ENCODE data around the gene ANAPC16. TPM values are rescaled to one million over a fixed set of nuclear protein-coding genes. Genes with fewer than 3 reads are reported as not detected.

The ANAPC16 gene
- total RNA-seq, 1 experiment from 2014 or later = 71.1 TPM

DNA sequence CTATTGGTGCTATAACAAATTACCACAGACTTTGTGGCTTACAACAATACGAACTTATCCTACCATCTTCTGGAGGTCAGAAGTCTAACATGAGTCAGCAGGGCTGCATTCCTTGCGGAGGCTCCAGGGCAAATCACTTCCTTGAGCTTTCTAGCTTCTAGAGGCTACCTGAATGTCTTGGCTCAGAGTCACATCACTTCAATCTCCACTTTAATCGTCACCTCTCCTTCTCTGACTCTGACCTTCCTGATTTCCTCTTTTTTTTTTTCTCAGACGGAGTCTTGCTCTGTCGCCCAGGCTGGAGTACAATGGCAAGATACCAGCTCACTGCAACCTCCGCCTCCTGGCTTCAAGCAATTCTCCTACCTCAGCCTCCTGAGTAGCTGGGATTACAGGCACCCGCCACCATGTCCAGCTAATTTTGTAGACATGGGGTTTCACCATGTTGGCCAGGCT lies 44.6 kb upstream of the ANAPC16 start:
- no TSS peak for BruUV-seq (replicated peaks)
- H3K27me3 ChIP-seq (ENCODE audit: insufficient read depth, low read length) = no peaks in the 10 kb centered on the region
- H3K9me2 ChIP-seq (ENCODE audit: insufficient read depth) = no peaks in the 10 kb centered on the region
- peak overlapping the region; percentile 87 for H3K27ac ChIP-seq (ENCODE audit: low read depth, low read length)
- peak overlapping the region; percentile 69 for H3K4me2 ChIP-seq (ENCODE audit: low read length)
- CTCF ChIA-PET = interaction anchor here (1.2 kb wide), 1 partner anchor 45 kb away, joined by 3 read pairs; no protein-coding TSS in a partner anchor
- no peaks in the 10 kb centered on the region for H3K9me3 ChIP-seq (ENCODE audit: control insufficient read depth in 1 of 2, insufficient read depth in 1 of 2, low read depth in 1 of 2, low read length in 2 of 2)
- RAD21 ChIA-PET (ENCODE audit: low non-redundant PET in 1 of 2, low total read pairs in 2 of 2, uncharacterized antibody in 2 of 2, unreplicated experiment in 2 of 2) = no interaction called here
- H3K9ac ChIP-seq (ENCODE audit: low read length) = peak overlapping the region; percentile 26
- DNase-seq (ENCODE audit: low read depth, low spot score) (peak; percentile 92), ATAC-seq (peak; percentile 83)
- no peaks in the 10 kb centered on the region for H3K36me3 ChIP-seq (ENCODE audit: control insufficient read depth in 1 of 2, insufficient read depth in 2 of 2, low read length in 2 of 2)
- peaks cover 67 to 75% of the 10 kb centered on the region in 2 experiments for H3K4me1 ChIP-seq (ENCODE audit: control insufficient read depth in 1 of 2, insufficient read depth in 2 of 2, low read length in 2 of 2)
- peak overlapping the region in 1 of 2 experiments; percentile 25; a peak in 2 of 4 replicates for H3K4me3 ChIP-seq (replicated peaks in 1 of 2; ENCODE audit: low read depth in 1 of 2, low read length in 2 of 2)
- no peaks in the 10 kb centered on the region for H4K20me1 ChIP-seq (ENCODE audit: insufficient read depth)
- no peak overlapping the region for H2AFZ ChIP-seq (ENCODE audit: low read depth, low read length, poor library complexity, severe bottlenecking)
- no peaks in the 10 kb centered on the region for H3K79me2 ChIP-seq (ENCODE audit: insufficient read depth, low read length)
- intact Hi-C loops (cut with micrococcal nuclease) = loop anchor here (2.0 to 5.0 kb wide), 2 partner anchors 46 to 156 kb away; partner anchors contain the start of genes ANAPC16 and ASCC1
- TF ChIP-seq TCF7L2 (IDR thresholded peaks at IDR 0.05; ENCODE audit: borderline replicate concordance, extremely low read depth, insufficient read depth, insufficient read length) = peak; percentile 77
- TF ChIP-seq SIN3A (IDR thresholded peaks at IDR 0.05; ENCODE audit: low read depth) = peak; percentile 74
- TF ChIP-seq EGR1 (IDR thresholded peaks at IDR 0.05; ENCODE audit: low read depth) = 0 out of 2 replicates have a peak, but pooled peaks have one; percentile 8
- peak; percentile 92 for TF ChIP-seq JUND (IDR thresholded peaks at IDR 0.05)
- TF ChIP-seq CTCF (IDR thresholded peaks at IDR 0.05 in 2 of 3, conservative IDR thresholded peaks at IDR 0.05 in 1 of 3; ENCODE audit: borderline replicate concordance in 1 of 3, insufficient read depth in 1 of 3, low read depth in 2 of 3, low read length in 2 of 3) = no peak
- peak; percentile 57; the same call in 1 of the 2 replicates for TF ChIP-seq POLR2AphosphoS5 (IDR thresholded peaks at IDR 0.05; ENCODE audit: low read depth, low read length)
- TF ChIP-seq, protein P1, sequence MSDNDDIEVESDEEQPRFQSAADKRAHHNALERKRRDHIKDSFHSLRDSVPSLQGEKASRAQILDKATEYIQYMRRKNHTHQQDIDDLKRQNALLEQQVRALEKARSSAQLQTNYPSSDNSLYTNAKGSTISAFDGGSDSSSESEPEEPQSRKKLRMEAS (IDR thresholded peaks at IDR 0.05) = peak; percentile 69
- no peak; the same call in 1 of the 2 replicates for TF ChIP-seq ELF1 (IDR thresholded peaks at IDR 0.05; ENCODE audit: borderline replicate concordance, low read depth)
- TF ChIP-seq CBX3 (IDR thresholded peaks at IDR 0.05; ENCODE audit: low read depth) = peak; percentile 91
- TF ChIP-seq EZH2 (IDR thresholded peaks at IDR 0.05) = no peak
- no peak for TF ChIP-seq ATF3 (IDR thresholded peaks at IDR 0.05)
- peak; percentile 62 for TF ChIP-seq CEBPB (IDR thresholded peaks at IDR 0.05; ENCODE audit: low read depth)
- no peak for TF ChIP-seq EZH2phosphoT487 (IDR thresholded peaks at IDR 0.05; ENCODE audit: borderline replicate concordance)
- peak; percentile 46 for TF ChIP-seq RAD21 (IDR thresholded peaks at IDR 0.05; ENCODE audit: low read depth)
- no peak for TF ChIP-seq ZFX (IDR thresholded peaks at IDR 0.05)
- TF ChIP-seq YY1 (IDR thresholded peaks at IDR 0.05; ENCODE audit: extremely low read depth, insufficient replicate concordance, low read depth, low read length) = peak; percentile 3
- TF ChIP-seq FOSL1 (IDR thresholded peaks at IDR 0.05; ENCODE audit: low read depth) = peak; percentile 88
- peak; percentile 86 for TF ChIP-seq SP1 (IDR thresholded peaks at IDR 0.05; ENCODE audit: low read depth)
- no peak for TF ChIP-seq ZNF274 (IDR thresholded peaks at IDR 0.05; ENCODE audit: low read depth, low read length)
- TF ChIP-seq ZBTB33 (IDR thresholded peaks at IDR 0.05; ENCODE audit: extremely low read depth, insufficient replicate concordance, low read length) = no peak
- no peak for TF ChIP-seq SRF (IDR thresholded peaks at IDR 0.05; ENCODE audit: low read depth)
- TF ChIP-seq POLR2A (IDR thresholded peaks at IDR 0.05; ENCODE audit: borderline replicate concordance, extremely low read depth, insufficient read depth, insufficient read length) = no peak
- POLR2A ChIA-PET = interaction anchor here (0.7 to 1.4 kb wide), 4 partner anchors 11 to 150 kb away, joined by 3 to 4 read pairs (median 3); no protein-coding TSS in a partner anchor
